Measurements from ENCODE around the gene PVR.
"Not testable (repeated sequence)": the region's sequence is repeated elsewhere in the genome, so short reads cannot be mapped to it uniquely, and the experiment has no call there.

PVR gene

GRCh38 chr19:44677019-44677811, 33.5 kb downstream of the PVR start:
- peak; percentile 76 for DNase-seq

GRCh38 chr19:44680536-44680935, 36.8 kb downstream of the PVR start:
- DNase-seq = no peak

DNA sequence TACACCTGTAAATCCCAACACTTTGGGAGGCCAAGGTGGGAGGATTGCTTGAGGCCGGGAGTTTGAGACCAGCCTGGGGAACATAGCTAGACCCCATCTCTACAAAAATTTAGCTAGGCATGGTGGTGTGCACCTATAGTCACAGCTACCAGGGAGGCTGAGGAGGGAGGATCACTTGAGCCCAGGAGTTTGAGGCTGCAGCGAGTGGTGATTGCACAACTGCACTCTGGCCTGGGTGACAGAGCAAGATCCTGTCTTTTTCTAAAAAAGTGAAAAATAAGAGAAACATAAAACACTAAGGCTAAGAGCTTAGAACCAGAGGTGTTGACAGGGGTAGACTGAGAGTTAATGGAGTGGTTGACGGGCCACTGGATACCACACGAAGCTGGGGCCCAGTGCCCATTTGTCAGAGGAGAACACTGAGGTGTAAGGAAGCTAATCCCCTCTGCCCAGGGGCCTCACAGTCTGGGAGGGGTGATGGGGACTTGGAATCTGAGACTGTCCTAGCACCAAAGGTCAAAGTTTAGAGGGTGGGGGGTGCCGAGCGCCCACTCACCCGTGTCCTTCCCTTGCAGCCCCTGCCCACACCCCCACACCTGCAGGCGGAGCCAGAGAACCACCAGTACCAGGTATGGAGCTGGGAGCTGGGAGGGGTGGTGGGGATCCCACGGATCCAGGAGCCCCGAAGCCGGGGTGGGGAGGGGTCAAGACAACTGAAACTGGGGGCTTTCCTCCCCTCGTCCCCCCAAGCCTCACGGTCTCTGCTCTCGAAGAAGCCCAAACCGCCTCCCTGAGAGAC, 38.5 kb downstream of the PVR start:
- DNase-seq = no peak

GRCh38 chr19:44682807-44683206, 39.1 kb downstream of the PVR start:
- DNase-seq = no peak

- DNase-seq = no peak
Measured at GRCh38 chr19:44683434-44684210, 39.9 kb downstream of the PVR start.

DNA sequence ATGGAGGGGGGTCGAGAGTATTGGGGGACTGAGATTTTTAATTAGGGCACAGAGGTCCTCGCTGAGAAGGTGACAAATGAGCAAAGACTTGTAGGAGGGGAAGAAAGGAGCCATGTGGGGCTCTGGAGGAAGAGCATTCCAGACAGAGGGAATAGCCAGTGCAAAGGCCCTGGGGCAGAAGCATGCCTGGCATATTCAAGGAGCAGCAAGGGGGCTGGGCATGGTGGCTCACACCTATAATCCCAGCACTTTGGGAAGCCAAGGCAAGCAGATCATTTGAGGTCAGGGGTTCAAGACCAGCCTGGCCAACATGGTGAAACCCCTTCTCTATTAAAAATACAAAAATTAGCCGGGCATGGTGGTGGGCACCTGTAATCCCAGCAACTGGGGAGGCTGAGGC, 40.7 kb downstream of the PVR start:
- DNase-seq = not testable (repeated sequence)

DNA sequence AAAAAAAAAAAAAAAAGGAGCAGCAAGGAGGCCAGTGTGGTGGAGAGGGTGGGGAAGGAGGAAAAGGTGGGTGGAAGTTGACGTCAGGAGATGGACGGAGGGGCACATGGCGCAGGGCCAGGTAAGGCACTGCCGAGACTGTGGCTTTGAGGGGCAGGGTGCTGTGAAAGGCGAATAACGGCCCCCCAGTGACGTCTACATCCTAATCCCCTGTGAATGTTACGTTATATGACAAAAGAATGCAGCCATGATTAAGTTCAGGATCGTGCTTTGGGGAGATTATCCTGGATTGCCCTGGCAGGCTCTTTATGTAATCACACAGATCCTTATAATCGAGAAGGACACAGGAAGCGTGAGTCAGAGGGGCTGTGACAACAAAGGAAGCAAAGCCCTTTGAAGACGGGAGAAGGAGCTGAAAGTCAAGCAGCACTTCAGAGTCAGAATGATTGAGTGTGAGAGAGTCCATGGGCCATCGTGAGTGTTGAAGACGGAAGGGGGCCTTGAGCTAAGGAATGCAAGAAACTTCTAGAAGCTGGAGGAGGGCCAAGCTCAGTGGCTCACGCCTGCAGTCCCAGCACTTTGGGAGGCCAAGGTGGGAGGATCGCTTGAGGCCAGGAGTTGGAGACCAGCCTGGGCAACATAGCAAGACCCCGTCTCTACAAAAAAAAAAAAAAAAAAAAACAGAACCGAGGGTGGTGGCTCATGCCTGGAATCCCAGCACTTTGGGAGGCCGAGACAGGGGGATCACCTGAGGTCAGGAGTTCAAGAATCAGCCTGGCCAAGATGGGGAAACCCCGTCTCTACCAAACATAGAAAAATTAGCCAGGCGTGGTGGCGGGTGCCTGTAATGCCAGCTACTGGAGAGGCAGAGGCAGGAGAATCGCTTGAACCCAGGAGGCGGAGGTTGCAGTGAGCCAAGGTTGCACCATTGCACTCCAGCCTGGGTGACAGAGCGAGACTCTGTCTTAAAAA, 41.5 kb downstream of the PVR start:
- DNase-seq = peak; percentile 87

DNA sequence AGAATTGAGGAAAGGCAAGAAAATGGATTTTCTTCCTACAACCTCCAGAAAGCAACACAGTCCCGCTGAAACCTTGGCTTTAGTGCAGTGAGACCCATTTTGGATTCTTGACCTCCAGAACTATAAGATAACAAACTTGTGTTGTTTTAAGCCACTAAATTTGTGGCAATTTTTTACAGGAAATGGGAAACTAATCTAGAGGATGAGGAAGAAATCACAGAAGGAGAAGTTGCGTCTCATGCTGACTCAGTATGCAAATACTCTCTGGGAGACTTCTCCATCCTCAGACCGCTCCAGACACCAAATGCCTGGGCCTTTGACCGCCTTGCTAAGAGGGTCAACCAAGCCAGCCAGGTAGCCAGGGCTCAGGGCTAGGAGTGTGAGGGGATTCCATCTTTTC, 42.2 kb downstream of the PVR start:
- DNase-seq = peak; percentile 13

DNA sequence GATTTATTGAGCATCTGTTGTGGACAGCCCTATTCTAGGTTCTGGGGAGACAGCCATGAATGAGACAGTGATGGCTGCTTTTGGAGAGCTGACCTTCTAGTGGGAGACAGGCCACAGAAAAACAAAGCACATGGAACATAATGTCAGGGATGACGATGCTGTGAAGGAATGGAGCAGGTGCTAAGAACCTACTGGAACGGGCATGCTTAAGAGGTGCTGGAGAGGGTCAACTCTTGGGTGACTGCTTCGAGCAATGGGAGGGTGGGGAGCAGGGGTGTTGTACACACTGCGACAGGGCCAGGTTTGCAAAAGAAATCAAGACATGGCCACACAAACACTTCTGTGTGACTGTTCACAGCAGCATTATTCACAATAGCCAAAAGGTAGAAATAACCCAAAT, 43.2 kb downstream of the PVR start:
- no peak for DNase-seq

- DNase-seq = no peak
Measured at GRCh38 chr19:44687888-44688287, 44.2 kb downstream of the PVR start.

DNA sequence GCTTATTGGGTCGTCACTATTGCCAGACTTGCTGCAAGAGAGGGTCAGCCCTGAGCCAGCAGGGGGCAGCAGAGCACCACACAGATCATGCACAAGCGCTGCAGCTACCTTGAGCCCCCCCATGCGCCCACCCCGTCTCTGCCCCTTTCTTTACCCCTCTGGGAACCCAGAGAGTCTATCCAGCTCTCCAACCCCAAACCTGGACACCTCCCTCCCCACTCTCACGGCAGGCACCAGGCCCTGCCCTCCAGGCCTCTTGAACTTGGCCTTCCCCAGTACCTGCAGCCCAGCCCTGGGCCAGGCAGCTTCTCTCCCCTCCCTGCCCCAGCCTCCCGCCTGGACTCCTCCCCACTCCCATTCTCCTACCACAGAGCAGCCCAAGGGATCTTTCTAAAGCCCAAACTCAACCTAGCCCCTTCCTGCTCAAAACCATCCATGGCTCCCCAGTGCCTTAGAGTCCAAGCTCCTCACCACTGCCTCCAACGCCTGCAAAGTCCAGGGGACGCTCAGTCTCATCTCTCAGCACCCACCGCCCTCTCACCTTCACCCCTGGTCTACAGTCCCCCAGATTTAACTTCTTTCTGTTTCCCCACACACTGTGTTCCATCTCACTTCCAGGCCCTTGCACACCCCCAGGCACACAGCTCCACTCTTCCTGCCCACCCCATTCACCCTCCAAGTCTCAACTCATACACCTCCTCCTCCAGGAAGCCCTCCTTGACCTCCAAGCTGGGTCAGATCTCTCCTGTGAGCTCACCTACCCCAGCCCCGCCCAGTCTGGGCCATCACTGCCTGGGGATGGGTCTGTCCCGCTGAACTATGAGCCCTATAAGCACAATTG, 45.8 kb downstream of the PVR start:
- DNase-seq = peak; percentile 59

- DNase-seq = no peak
Measured at GRCh38 chr19:44690131-44690440, 46.4 kb downstream of the PVR start.

DNA sequence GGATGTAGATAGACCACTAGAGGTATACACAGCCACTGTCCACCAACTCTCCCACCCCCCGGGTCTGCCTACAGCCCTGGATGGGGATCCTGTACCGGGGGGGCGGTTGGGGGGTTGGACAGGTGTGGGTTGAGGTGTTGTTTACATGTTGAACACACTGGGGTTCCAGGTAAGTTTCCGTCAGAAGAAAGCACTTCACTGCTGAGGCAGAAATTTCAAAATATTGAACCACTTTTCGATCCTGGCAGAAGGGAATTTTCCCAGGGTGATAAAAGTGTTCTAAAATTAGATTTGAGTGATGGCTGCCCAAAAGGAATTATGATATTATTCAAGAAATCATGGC, 48.6 kb downstream of the PVR start:
- DNase-seq = no peak

DNA sequence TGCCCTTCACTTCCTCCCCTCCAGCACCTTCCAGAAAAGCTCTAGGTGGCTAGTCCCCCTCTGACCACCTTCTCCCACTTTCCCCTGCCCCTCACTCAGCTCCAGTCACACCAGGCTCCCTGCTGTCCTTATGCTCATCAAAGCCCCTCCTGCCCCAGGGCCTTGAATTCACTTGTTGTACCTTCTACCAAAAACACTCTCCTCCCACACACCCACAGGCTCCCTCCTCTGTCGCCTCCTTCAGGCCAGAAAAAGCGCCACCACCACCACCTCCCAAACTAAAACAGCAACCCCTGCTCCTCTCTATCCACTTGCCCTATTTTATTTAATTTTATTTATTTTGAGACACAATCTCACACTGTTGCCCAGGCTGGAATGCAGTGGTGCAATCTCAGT, 50.5 kb downstream of the PVR start:
- no peak for DNase-seq

DNA sequence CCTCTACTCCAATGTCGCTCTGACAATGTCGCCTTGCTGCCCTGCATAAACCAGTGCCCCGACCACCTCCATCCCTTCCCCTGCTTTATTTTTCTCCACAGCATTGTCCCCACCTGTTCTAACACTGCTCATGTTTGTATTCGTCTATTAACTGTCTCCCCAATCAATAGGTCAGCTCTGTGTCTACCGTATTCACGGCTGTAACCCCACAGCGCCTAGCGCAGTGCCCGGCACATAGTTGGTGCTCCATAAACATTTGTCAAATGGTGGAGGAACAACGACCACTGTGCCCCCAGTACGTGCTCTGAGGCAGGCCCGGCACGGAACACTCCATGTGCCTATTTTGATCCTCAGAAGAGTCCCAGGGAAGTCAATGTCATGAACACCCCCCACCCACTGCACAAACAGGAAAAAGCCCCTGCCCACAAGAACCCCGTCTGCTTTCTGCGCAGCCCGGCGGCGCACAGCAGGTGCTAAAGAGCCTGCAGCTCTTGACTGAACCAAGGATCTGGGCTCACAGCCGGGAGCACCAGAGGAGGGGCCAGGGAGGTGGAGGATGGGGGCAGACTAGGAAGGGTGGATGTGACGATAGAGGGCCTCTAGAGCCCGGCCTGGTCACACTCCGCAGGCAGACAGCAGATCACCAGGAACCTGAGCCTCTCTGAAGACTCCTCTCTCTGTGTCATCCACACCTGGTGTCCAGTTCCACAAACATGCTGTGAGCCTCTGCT, 53.4 kb downstream of the PVR start:
- no peak for DNase-seq

DNA sequence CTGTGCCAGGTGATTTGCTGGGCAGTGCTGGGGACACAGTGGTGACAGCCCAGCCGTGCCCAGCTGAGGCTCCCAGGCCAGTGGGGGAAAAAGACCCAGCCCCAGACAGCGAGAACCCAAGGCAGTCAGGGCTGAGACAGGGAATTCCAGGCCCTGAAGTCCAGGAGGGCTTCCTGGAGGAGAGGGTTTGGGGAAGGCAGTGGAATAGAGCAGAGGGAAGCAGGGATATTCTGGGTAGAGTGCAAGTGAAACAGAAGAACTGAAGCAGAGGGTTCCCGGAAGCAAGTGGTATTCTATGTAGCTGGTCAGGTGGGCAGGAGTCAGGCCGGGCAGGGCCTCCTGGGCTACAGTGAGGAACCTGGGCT, 53.9 kb downstream of the PVR start:
- no peak for DNase-seq

GRCh38 chr19:44698492-44699201, 54.9 kb downstream of the PVR start, which contains the start of gene CEACAM16:
TSS of gene CEACAM16 (plus strand) at chr19:44699151. CDS start at chr19:44701457, 2,306 bp downstream.
- DNase-seq = no peak

DNA sequence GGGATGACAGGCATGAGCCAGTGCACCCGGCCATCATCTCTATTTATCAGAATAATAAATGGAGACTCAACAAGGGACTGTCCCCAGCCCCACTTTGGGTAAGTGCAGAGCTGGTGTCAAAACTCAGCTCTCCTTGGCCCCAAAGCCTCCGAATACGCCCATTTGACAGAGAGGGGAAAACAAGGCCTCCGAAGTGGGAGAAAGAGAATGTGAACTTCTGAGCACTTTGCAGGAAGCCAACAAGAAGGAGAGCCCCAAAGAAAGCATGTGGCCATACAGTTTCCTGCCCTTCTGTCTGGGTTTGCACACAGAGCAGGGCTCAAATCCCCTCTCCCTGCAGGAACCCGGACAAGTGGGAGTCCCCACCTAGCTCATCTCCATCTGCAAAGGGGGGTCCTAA, 56.8 kb downstream of the PVR start:
- no peak for DNase-seq

DNA sequence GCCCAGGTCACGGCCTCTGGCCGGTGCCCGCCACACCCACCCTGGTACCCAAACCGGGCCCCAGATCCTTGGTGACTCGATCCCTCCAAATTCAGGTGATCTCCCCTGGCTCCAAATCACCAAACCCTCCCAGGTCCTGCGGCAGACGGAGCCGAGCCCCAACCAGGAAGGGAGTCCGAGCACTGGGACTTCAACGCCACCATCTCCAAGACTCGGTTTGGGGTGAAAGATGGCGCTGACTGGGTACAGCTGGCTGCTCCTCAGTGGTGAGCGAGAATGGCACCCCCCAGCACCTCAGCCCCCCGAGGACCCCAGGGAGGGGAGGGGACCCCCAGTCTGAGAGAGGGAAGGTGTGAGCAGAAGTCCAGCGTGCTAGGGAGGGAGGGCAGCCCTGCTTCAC, 57.5 kb downstream of the PVR start:
- DNase-seq = no peak

Data from fibroblast of skin of scalp (primary cell).